ENCODE data around the gene PSME2. TPM values are rescaled to one million over a fixed set of nuclear protein-coding genes. Genes with fewer than 3 reads are reported as not detected.

PSME2 gene
- total and polyA plus RNA-seq, 7 donors, result 30.1 to 179 (median 76.4) TPM

- DNase-seq, result peak in 1 of 2 donors; percentile 49
- intact Hi-C loops (cut with DNase I), result no loop called here
- WGBS, 3 donors, result 88 to 91% (median 90%) methylated on average over 15 to 16 of the region's 16 CpGs
- Histone ChIP-seq H3K27me3 (ENCODE audit: insufficient read depth in 3 of 3, low read length in 2 of 3) (no peaks in the 10 kb centered on the region), H3K9me3 (no peaks in the 10 kb centered on the region), H3K4me3 (no peak overlapping the region), H3K27ac (no peak overlapping the region), H3K36me3 (ENCODE audit: insufficient read depth in 1 of 2, low read depth in 1 of 2) (peaks cover 3 to 80% of the 10 kb centered on the region in 2 donors), H3K4me1 (peaks cover 8% of the 10 kb centered on the region)
- no peak for TF ChIP-seq CTCF (IDR thresholded peaks at IDR 0.05)
- no peak for ATAC-seq
Observed at GRCh38 chr14:24151404-24152080, 5.1 kb upstream of the PSME2 start.

GRCh38 chr14:24150993-24151392 is 4.6 kb upstream of the PSME2 start:
- H3K9me3 ChIP-seq, result no peaks in the 10 kb centered on the region
- DNase-seq, result no peak
- no peak overlapping the region for H3K4me3 ChIP-seq
- H3K4me1 ChIP-seq, result peaks cover 9% of the 10 kb centered on the region
- no peak for ATAC-seq
- no peak overlapping the region for H3K27ac ChIP-seq
- TF ChIP-seq CTCF (IDR thresholded peaks at IDR 0.05), result no peak
- no peaks in the 10 kb centered on the region for H3K27me3 ChIP-seq (ENCODE audit: insufficient read depth in 3 of 3, low read length in 2 of 3)
- intact Hi-C loops (cut with DNase I), result no loop called here
- 80 to 90% (median 87%) methylated on average over 9 of the region's 9 CpGs for WGBS, 3 donors
- peaks cover 3 to 75% of the 10 kb centered on the region in 2 donors for H3K36me3 ChIP-seq (ENCODE audit: insufficient read depth in 1 of 2, low read depth in 1 of 2)

- intact Hi-C loops (cut with DNase I), result no loop called here
- no peaks in the 10 kb centered on the region for H3K27me3 ChIP-seq (ENCODE audit: insufficient read depth in 3 of 3, low read length in 2 of 3)
- peaks cover 13% of the 10 kb centered on the region for H3K4me1 ChIP-seq
- no peak overlapping the region for H3K27ac ChIP-seq
- peaks cover 2 to 71% of the 10 kb centered on the region in 2 donors for H3K36me3 ChIP-seq (ENCODE audit: insufficient read depth in 1 of 2, low read depth in 1 of 2)
- no peak overlapping the region for H3K4me3 ChIP-seq
- ATAC-seq (no peak), DNase-seq (no peak)
- 90 to 93% (median 91%) methylated on average over 9 of the region's 9 CpGs for WGBS, 3 donors
- H3K9me3 ChIP-seq, result no peaks in the 10 kb centered on the region
- no peak for TF ChIP-seq CTCF (IDR thresholded peaks at IDR 0.05)
Observed at GRCh38 chr14:24150567-24150966, 4.2 kb upstream of the PSME2 start.

- Histone ChIP-seq H3K4me1 (peaks cover 18% of the 10 kb centered on the region), H3K27ac (no peak overlapping the region), H3K9me3 (no peaks in the 10 kb centered on the region), H3K27me3 (ENCODE audit: insufficient read depth in 3 of 3, low read length in 2 of 3) (no peaks in the 10 kb centered on the region), H3K36me3 (ENCODE audit: insufficient read depth in 1 of 2, low read depth in 1 of 2) (peaks cover 0 to 65% of the 10 kb centered on the region in 2 donors), H3K4me3 (no peak overlapping the region)
- TF ChIP-seq CTCF (IDR thresholded peaks at IDR 0.05), result no peak
- ATAC-seq (no peak), DNase-seq (no peak)
- 85 to 92% (median 91%) methylated on average over 9 of the region's 9 CpGs for WGBS, 3 donors
- intact Hi-C loops (cut with DNase I), result no loop called here
Observed at GRCh38 chr14:24150061-24150460, 3.7 kb upstream of the PSME2 start.
